Measurements from ENCODE around the gene MRM3. TPM values are rescaled to one million over a fixed set of nuclear protein-coding genes. Genes with fewer than 3 reads are reported as not detected.

Gene MRM3
- total and polyA plus RNA-seq, 2 experiments from 2014 or later: 17.7 to 23.4 TPM

GRCh38 chr17:773467-774312 lies 8.5 kb upstream of the MRM3 start (continued):
- TF ChIP-seq ETS1 (IDR thresholded peaks at IDR 0.05): no peak
- TF ChIP-seq ZNF462 (CRISPR knock-in tag; IDR thresholded peaks at IDR 0.05): no peak

- TF ChIP-seq POLR2AphosphoS5 (IDR thresholded peaks at IDR 0.05; ENCODE audit: low read depth) (no peak), STAT1 (IDR thresholded peaks at IDR 0.05; ENCODE audit: unreplicated experiment) (no peak), CREB1 (CRISPR knock-in tag; IDR thresholded peaks at IDR 0.05; ENCODE audit: low read depth) (no peak), ZNF114 (CRISPR knock-in tag; IDR thresholded peaks at IDR 0.05) (no peak), EZH2phosphoT487 (IDR thresholded peaks at IDR 0.05; ENCODE audit: unreplicated experiment) (no peak), EZH2 (IDR thresholded peaks at IDR 0.05; ENCODE audit: low read depth, unreplicated experiment) (no peak), JUNB (IDR thresholded peaks at IDR 0.05; ENCODE audit: unreplicated experiment) (no peak), ZNF331 (CRISPR knock-in tag; IDR thresholded peaks at IDR 0.05; ENCODE audit: low read depth) (no peak), CTCF (conservative IDR thresholded peaks at IDR 0.05; ENCODE audit: low read depth in 2 of 2) (no peak)
- H3K79me2 ChIP-seq (replicated peaks; ENCODE audit: insufficient read depth): peaks cover 9% of the 10 kb centered on the region; the same call in 1 of the 2 replicates
- no peaks in the 10 kb centered on the region for H3K4me1 ChIP-seq (ENCODE audit: insufficient read depth)
- H3K36me3 ChIP-seq (ENCODE audit: insufficient read depth): peaks cover 51% of the 10 kb centered on the region
- H3K4me1 Mint-ChIP-seq: no peaks in the 10 kb centered on the region
- no peaks in the 10 kb centered on the region; the same call in 1 of the 2 replicates for H3F3A ChIP-seq (replicated peaks; ENCODE audit: low read depth)
- no peak overlapping the region for H3K4me3 Mint-ChIP-seq
- DNase-seq (ENCODE audit: low spot score) (no peak), ATAC-seq (no peak)
- no peak overlapping the region for H3K4me3 ChIP-seq
- no peaks in the 10 kb centered on the region for H3K9me3 Mint-ChIP-seq
- no peak overlapping the region for H2AFZ ChIP-seq
- no peaks in the 10 kb centered on the region for H3K9me2 ChIP-seq (ENCODE audit: insufficient read depth)
- H3K36me3 Mint-ChIP-seq (ENCODE audit: low read depth): peaks cover 84% of the 10 kb centered on the region
- H3K27me3 ChIP-seq (ENCODE audit: insufficient read depth): no peaks in the 10 kb centered on the region
- no peak overlapping the region for H3K27ac ChIP-seq (ENCODE audit: low read depth)
- H3K4me2 ChIP-seq: no peak overlapping the region
- no peak overlapping the region for H3K27ac Mint-ChIP-seq
- peaks cover 5% of the 10 kb centered on the region for H3K27me3 Mint-ChIP-seq (ENCODE audit: insufficient read depth, low read depth, poor library complexity)
- H4K20me1 ChIP-seq (replicated peaks; ENCODE audit: insufficient read depth): peaks cover 11% of the 10 kb centered on the region
Measured at GRCh38 chr17:774313-774584, 7.9 kb upstream of the MRM3 start.
